ENCODE results near the gene NDUFS2.
"Not testable (repeated sequence)": the region's sequence is repeated elsewhere in the genome, so short reads cannot be mapped to it uniquely, and the experiment has no call there.

NDUFS2 gene

GRCh38 chr1:161225178-161225533 is 23.0 kb downstream of the NDUFS2 start:
- no peak for DNase-seq
- no peak for TF ChIP-seq GATA1 (IDR thresholded peaks at IDR 0.05; ENCODE audit: low read depth, low read length)
- no peak for TF ChIP-seq POLR2A (IDR thresholded peaks at IDR 0.05; ENCODE audit: low read length)

- no peak for TF ChIP-seq GATA1 (IDR thresholded peaks at IDR 0.05; ENCODE audit: low read depth, low read length)
- TF ChIP-seq POLR2A (IDR thresholded peaks at IDR 0.05; ENCODE audit: low read length): peak; percentile 49
- peak; percentile 92 to 97 for DNase-seq
Observed at GRCh38 chr1:161225534-161226319, 23.6 kb downstream of the NDUFS2 start, which contains the start of gene TOMM40L. TSS of gene TOMM40L (plus strand) at chr1:161226060. CDS start at chr1:161226490, 430 bp downstream.

GRCh38 chr1:161226320-161226711 is 24.1 kb downstream of the NDUFS2 start:
- DNase-seq: no peak
- TF ChIP-seq POLR2A (IDR thresholded peaks at IDR 0.05; ENCODE audit: low read length) (no peak), GATA1 (IDR thresholded peaks at IDR 0.05; ENCODE audit: low read depth, low read length) (no peak)

- no peak for DNase-seq
- TF ChIP-seq POLR2A (IDR thresholded peaks at IDR 0.05; ENCODE audit: low read length): no peak
- no peak for TF ChIP-seq GATA1 (IDR thresholded peaks at IDR 0.05; ENCODE audit: low read depth, low read length)
Observed at GRCh38 chr1:161226759-161227158, 24.6 kb downstream of the NDUFS2 start.

- no peak for TF ChIP-seq POLR2A (IDR thresholded peaks at IDR 0.05; ENCODE audit: low read length)
- no peak for TF ChIP-seq GATA1 (IDR thresholded peaks at IDR 0.05; ENCODE audit: low read depth, low read length)
- DNase-seq: peak; percentile 83 to 91
Observed at GRCh38 chr1:161227196-161227871, 25.2 kb downstream of the NDUFS2 start.

- no peak for TF ChIP-seq POLR2A (IDR thresholded peaks at IDR 0.05; ENCODE audit: low read length)
- TF ChIP-seq GATA1 (IDR thresholded peaks at IDR 0.05; ENCODE audit: low read depth, low read length): no peak
- no peak for DNase-seq
Observed at GRCh38 chr1:161228032-161228431, 25.9 kb downstream of the NDUFS2 start.

GRCh38 chr1:161229896-161230295 is 27.7 kb downstream of the NDUFS2 start:
- TF ChIP-seq GATA1 (IDR thresholded peaks at IDR 0.05; ENCODE audit: low read depth, low read length) (no peak), POLR2A (IDR thresholded peaks at IDR 0.05; ENCODE audit: low read length) (no peak)

GRCh38 chr1:161230762-161231161 is 28.6 kb downstream of the NDUFS2 start:
- TF ChIP-seq GATA1 (IDR thresholded peaks at IDR 0.05; ENCODE audit: low read depth, low read length) (no peak), POLR2A (IDR thresholded peaks at IDR 0.05; ENCODE audit: low read length) (no peak)
- no peak for DNase-seq

More at GRCh38 chr1:161229896-161230295, 27.7 kb downstream of the NDUFS2 start:
- peak in 1 of 2 experiments; percentile 15 for DNase-seq

- no peak for DNase-seq
- TF ChIP-seq POLR2A (IDR thresholded peaks at IDR 0.05; ENCODE audit: low read length) (no peak), GATA1 (IDR thresholded peaks at IDR 0.05; ENCODE audit: low read depth, low read length) (no peak)
Observed at GRCh38 chr1:161233102-161233501, 30.9 kb downstream of the NDUFS2 start.

- TF ChIP-seq GATA1 (IDR thresholded peaks at IDR 0.05; ENCODE audit: low read depth, low read length) (no peak), POLR2A (IDR thresholded peaks at IDR 0.05; ENCODE audit: low read length) (no peak)
- no peak for DNase-seq
Observed at GRCh38 chr1:161235957-161236775, 34.0 kb downstream of the NDUFS2 start.

GRCh38 chr1:161238039-161238473 is 35.9 kb downstream of the NDUFS2 start, which contains the start of gene NR1I3:
TSS of gene NR1I3 (minus strand) at chr1:161238203. CDS start at chr1:161236565, 1,638 bp downstream.
- DNase-seq: no peak
- no peak for TF ChIP-seq POLR2A (IDR thresholded peaks at IDR 0.05; ENCODE audit: low read length)
- TF ChIP-seq GATA1 (IDR thresholded peaks at IDR 0.05; ENCODE audit: low read depth, low read length): no peak

GRCh38 chr1:161241682-161242081 is 39.5 kb downstream of the NDUFS2 start:
- no peak for TF ChIP-seq POLR2A (IDR thresholded peaks at IDR 0.05; ENCODE audit: low read length)
- no peak for TF ChIP-seq GATA1 (IDR thresholded peaks at IDR 0.05; ENCODE audit: low read depth, low read length)
- DNase-seq: no peak

- TF ChIP-seq POLR2A (IDR thresholded peaks at IDR 0.05; ENCODE audit: low read length) (no peak), GATA1 (IDR thresholded peaks at IDR 0.05; ENCODE audit: low read depth, low read length) (no peak)
- DNase-seq: no peak
Observed at GRCh38 chr1:161242313-161242712, 40.1 kb downstream of the NDUFS2 start.

- DNase-seq: no peak
- TF ChIP-seq POLR2A (IDR thresholded peaks at IDR 0.05; ENCODE audit: low read length): no peak
- TF ChIP-seq GATA1 (IDR thresholded peaks at IDR 0.05; ENCODE audit: low read depth, low read length): no peak
Observed at GRCh38 chr1:161244888-161245287, 42.7 kb downstream of the NDUFS2 start.

- DNase-seq: not testable (repeated sequence)
Observed at GRCh38 chr1:161250100-161250499, 47.9 kb downstream of the NDUFS2 start.

All from erythroblast (primary cell).